Osteocyte (in vitro differentiated cells): ENCODE data around the gene ING2. TPM values are rescaled to one million over a fixed set of nuclear protein-coding genes. Genes with fewer than 3 reads are reported as not detected.

Source experiments
- DNase-seq: peaks from one replicate; pipeline ENCODE4 v3.0.0; 2021; ENCODE audit warnings: mixed read lengths; ENCODE audit not compliant: unreplicated experiment; ENCODE audit errors: extremely low spot score
- H3K27ac Mint-ChIP-seq: one replicate; pipeline ENCODE4 v1.8.0; 2021; ENCODE audit warnings: mild to moderate bottlenecking, mixed read lengths; ENCODE audit not compliant: unreplicated experiment
- H3K27me3 Mint-ChIP-seq: one replicate; pipeline ENCODE4 v1.8.0; 2021; ENCODE audit warnings: mixed read lengths; ENCODE audit not compliant: unreplicated experiment
- H3K36me3 Mint-ChIP-seq: one replicate; pipeline ENCODE4 v1.8.0; 2021; ENCODE audit warnings: mixed read lengths; ENCODE audit not compliant: unreplicated experiment
- H3K4me1 Mint-ChIP-seq: one replicate; pipeline ENCODE4 v1.8.0; 2021; ENCODE audit warnings: mixed read lengths; ENCODE audit not compliant: unreplicated experiment
- H3K4me3 Mint-ChIP-seq: one replicate; pipeline ENCODE4 v1.8.0; 2021; ENCODE audit warnings: mild to moderate bottlenecking, moderate library complexity, mixed read lengths; ENCODE audit not compliant: unreplicated experiment
- H3K9me3 Mint-ChIP-seq: one replicate; pipeline ENCODE4 v1.8.0; 2021; ENCODE audit warnings: mixed read lengths; ENCODE audit not compliant: unreplicated experiment
- CTCF ChIP-seq: fragments of 200-600 bp; sonication (generic); IDR thresholded peaks from 2 replicates; pipeline ENCODE4 v1.5.0; 2021; ENCODE audit warnings: antibody characterized with exemption, mild to moderate bottlenecking, moderate library complexity
- total RNA-seq: library from RNA; stranded (reverse); gene quantifications from 2 replicates; pipeline ENCODE4 v1.2.1, GENCODE V29; 2021

The ING2 gene
- total RNA-seq, 1 donor from 2014 or later = 7.0 TPM

- H3K27me3 Mint-ChIP-seq = no peaks in the 10 kb centered on the region
- DNase-seq = no peak
- no peak overlapping the region for H3K27ac Mint-ChIP-seq
- H3K36me3 Mint-ChIP-seq = peaks cover 2% of the 10 kb centered on the region
- TF ChIP-seq CTCF = no peak
- H3K4me1 Mint-ChIP-seq = peaks cover 15% of the 10 kb centered on the region
- no peaks in the 10 kb centered on the region for H3K9me3 Mint-ChIP-seq
- no peak overlapping the region for H3K4me3 Mint-ChIP-seq
Observed at GRCh38 chr4:183499801-183500200, 5.1 kb upstream of the ING2 start.

GRCh38 chr4:183503497-183504063 lies 1.3 kb upstream of the ING2 start:
- Mint-ChIP-seq H3K9me3 (no peaks in the 10 kb centered on the region), H3K27me3 (no peaks in the 10 kb centered on the region), H3K4me1 (peaks cover 27% of the 10 kb centered on the region), H3K27ac (peak overlapping the region; percentile 82), H3K4me3 (peak overlapping the region; percentile 80), H3K36me3 (no peaks in the 10 kb centered on the region)
- DNase-seq = no peak
- no peak for TF ChIP-seq CTCF

- peak; percentile 100 for DNase-seq
- H3K36me3 Mint-ChIP-seq = no peaks in the 10 kb centered on the region
- peak overlapping the region; percentile 82 for H3K27ac Mint-ChIP-seq
- H3K4me1 Mint-ChIP-seq = peaks cover 27% of the 10 kb centered on the region
- no peaks in the 10 kb centered on the region for H3K27me3 Mint-ChIP-seq
- no peaks in the 10 kb centered on the region for H3K9me3 Mint-ChIP-seq
- peak overlapping the region; percentile 80 for H3K4me3 Mint-ChIP-seq
- peak; percentile 38 for TF ChIP-seq CTCF
Observed at GRCh38 chr4:183504064-183504929, 561 bp upstream of the ING2 start.

- Mint-ChIP-seq H3K27ac (peak overlapping the region; percentile 98), H3K9me3 (no peaks in the 10 kb centered on the region), H3K4me1 (peaks cover 27% of the 10 kb centered on the region), H3K4me3 (peak overlapping the region; percentile 80), H3K36me3 (peaks cover 5% of the 10 kb centered on the region), H3K27me3 (no peaks in the 10 kb centered on the region)
- DNase-seq = peak; percentile 93
- no peak for TF ChIP-seq CTCF
Observed at GRCh38 chr4:183505611-183506388, 942 bp downstream of the ING2 start.

GRCh38 chr4:183506389-183506735 lies 1.5 kb downstream of the ING2 start:
- Mint-ChIP-seq H3K4me1 (peaks cover 27% of the 10 kb centered on the region), H3K27ac (peak overlapping the region; percentile 98), H3K36me3 (peaks cover 7% of the 10 kb centered on the region), H3K4me3 (peak overlapping the region; percentile 80), H3K27me3 (no peaks in the 10 kb centered on the region), H3K9me3 (no peaks in the 10 kb centered on the region)
- TF ChIP-seq CTCF = no peak
- DNase-seq = no peak
